ENCODE data around the gene EGFL6. TPM values are rescaled to one million over a fixed set of nuclear protein-coding genes. Genes with fewer than 3 reads are reported as not detected.

EGFL6 gene
- total and polyA plus RNA-seq, 5 donors from 2014 or later: 0.11 TPM; not detected in 4

Other genes with a start within 250 kb of the EGFL6 start
- not detected for gene ATXN3L, start 249.5 kb upstream of the EGFL6 start, total RNA-seq
- gene ATXN3L, start 249.5 kb upstream of the EGFL6 start, polyA plus RNA-seq: not detected
- gene TCEANC, start 83.5 kb downstream of the EGFL6 start, total RNA-seq: 7.0 TPM
- gene TCEANC, start 83.5 kb downstream of the EGFL6 start, polyA plus RNA-seq: 10 to 100 TPM in 2 of 4 donors, 1 to 10 TPM in 2; 7.1 to 13.3 (median 9.7) TPM
- gene RAB9A, start 119.5 kb downstream of the EGFL6 start, total RNA-seq: 22.8 TPM
- gene RAB9A, start 119.5 kb downstream of the EGFL6 start, polyA plus RNA-seq: 10 to 100 TPM; 23.1 to 33.4 (median 26.7) TPM
- gene TRAPPC2, start 165.0 kb downstream of the EGFL6 start, total RNA-seq: 31.3 TPM
- 10 to 100 TPM; 36.8 to 46.9 (median 41.1) TPM for gene TRAPPC2, start 165.0 kb downstream of the EGFL6 start, polyA plus RNA-seq
- 79.9 TPM for gene OFD1, start 165.1 kb downstream of the EGFL6 start, total RNA-seq
- 10 to 100 TPM; 26.9 to 36.3 (median 32.0) TPM for gene OFD1, start 165.1 kb downstream of the EGFL6 start, polyA plus RNA-seq
- not detected for gene GPM6B, start 247.5 kb downstream of the EGFL6 start, total RNA-seq
- under 1 TPM; 0.24 to 0.67 (median 0.34) TPM for gene GPM6B, start 247.5 kb downstream of the EGFL6 start, polyA plus RNA-seq

Data from CD4-positive, CD25-positive, alpha-beta regulatory T cell (primary cell).